Mucosa of rectum (tissue), 2 donors: ENCODE data around the gene RETSAT.
"Not testable (repeated sequence)": the region's sequence is repeated elsewhere in the genome, so short reads cannot be mapped to it uniquely, and the experiment has no call there.

Experiments
- H3K27ac ChIP-seq, 2 donors: one replicate each; pipeline ENCODE4 v1.7.0; 2013; ENCODE audit warnings: inconsistent platforms in 2 of 2, low read depth in 2 of 2, low read length in 2 of 2
- H3K27me3 ChIP-seq, 2 donors: one replicate each; pipeline ENCODE4 v1.7.0; 2013; ENCODE audit warnings: low read length in 2 of 2; ENCODE audit not compliant: control insufficient read depth in 2 of 2, insufficient read depth in 2 of 2
- H3K36me3 ChIP-seq, 2 donors: one replicate each; pipeline ENCODE4 v1.7.0; 2013; ENCODE audit warnings: low read length in 2 of 2; ENCODE audit not compliant: control insufficient read depth in 2 of 2, insufficient read depth in 2 of 2
- H3K4me1 ChIP-seq, 2 donors: one replicate each; pipeline ENCODE4 v1.7.0; 2013; ENCODE audit warnings: low read length in 2 of 2, mild to moderate bottlenecking in 1 of 2; ENCODE audit not compliant: control insufficient read depth in 2 of 2, insufficient read depth in 2 of 2
- H3K4me3 ChIP-seq, 2 donors: one replicate each; pipeline ENCODE4 v1.7.0; 2013; ENCODE audit warnings: low read length in 2 of 2
- H3K9ac ChIP-seq, 2 donors: one replicate each; pipeline ENCODE4 v1.7.0; 2013; ENCODE audit warnings: low read length in 2 of 2, low read depth in 1 of 2, mild to moderate bottlenecking in 1 of 2
- H3K9me3 ChIP-seq, 2 donors: one replicate each; pipeline ENCODE4 v1.7.0; 2013; ENCODE audit warnings: low read length in 2 of 2; ENCODE audit not compliant: control insufficient read depth in 2 of 2
- donor health status: healthy.
- donor health status: Normal muscosa, but diverticular disease.

RETSAT gene

GRCh38 chr2:85395912-85396475 lies 41.7 kb upstream of the RETSAT start:
- H3K27ac ChIP-seq, result no peak overlapping the region
- peaks cover 4% of the 10 kb centered on the region in 2 donors for H3K4me1 ChIP-seq
- H3K27me3 ChIP-seq, result no peaks in the 10 kb centered on the region
- H3K36me3 ChIP-seq, result peaks cover 36 to 38% of the 10 kb centered on the region in 2 donors
- no peak overlapping the region for H3K9ac ChIP-seq
- H3K4me3 ChIP-seq, result no peak overlapping the region
- H3K9me3 ChIP-seq, result no peaks in the 10 kb centered on the region

- H3K9ac ChIP-seq, result no peak overlapping the region
- peaks cover 31 to 32% of the 10 kb centered on the region in 2 donors for H3K36me3 ChIP-seq
- H3K27me3 ChIP-seq, result no peaks in the 10 kb centered on the region
- no peak overlapping the region for H3K27ac ChIP-seq
- H3K4me3 ChIP-seq, result no peak overlapping the region
- peaks cover 4% of the 10 kb centered on the region in 2 donors for H3K4me1 ChIP-seq
- no peaks in the 10 kb centered on the region for H3K9me3 ChIP-seq
Observed at GRCh38 chr2:85394976-85395375, 40.6 kb upstream of the RETSAT start.

DNA sequence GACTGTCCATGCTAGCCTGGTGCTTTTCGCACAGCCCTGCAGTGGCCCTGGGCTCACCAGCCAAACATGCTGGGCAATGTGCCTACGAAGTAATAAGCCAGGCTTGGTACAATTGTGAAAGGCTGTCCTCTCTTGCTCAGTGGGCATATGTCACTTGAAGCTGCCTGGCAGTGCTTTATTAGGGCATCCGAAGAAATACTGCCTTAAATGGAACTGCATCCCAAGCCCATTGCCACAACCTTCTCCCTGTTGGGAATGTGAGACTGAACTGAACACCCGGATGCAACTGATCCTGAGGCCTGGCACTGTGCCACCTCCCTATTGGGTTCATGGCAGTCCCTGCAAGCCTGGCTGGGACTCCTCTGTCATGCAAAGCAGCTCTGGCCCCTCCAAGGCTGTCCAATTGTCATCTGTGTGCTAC lies 39.9 kb upstream of the RETSAT start:
- Histone ChIP-seq H3K27me3 (no peaks in the 10 kb centered on the region), H3K9ac (no peak overlapping the region), H3K27ac (no peak overlapping the region), H3K4me3 (no peak overlapping the region), H3K4me1 (peaks cover 4% of the 10 kb centered on the region in 2 donors), H3K36me3 (peaks cover 33 to 34% of the 10 kb centered on the region in 2 donors), H3K9me3 (no peaks in the 10 kb centered on the region)

- Histone ChIP-seq H3K4me3 (no peak overlapping the region), H3K27ac (no peak overlapping the region), H3K9me3 (no peaks in the 10 kb centered on the region), H3K27me3 (no peaks in the 10 kb centered on the region), H3K36me3 (peaks cover 29 to 34% of the 10 kb centered on the region in 2 donors), H3K4me1 (peaks cover 4% of the 10 kb centered on the region in 2 donors), H3K9ac (no peak overlapping the region)
Observed at GRCh38 chr2:85393836-85394235, 39.5 kb upstream of the RETSAT start.

DNA sequence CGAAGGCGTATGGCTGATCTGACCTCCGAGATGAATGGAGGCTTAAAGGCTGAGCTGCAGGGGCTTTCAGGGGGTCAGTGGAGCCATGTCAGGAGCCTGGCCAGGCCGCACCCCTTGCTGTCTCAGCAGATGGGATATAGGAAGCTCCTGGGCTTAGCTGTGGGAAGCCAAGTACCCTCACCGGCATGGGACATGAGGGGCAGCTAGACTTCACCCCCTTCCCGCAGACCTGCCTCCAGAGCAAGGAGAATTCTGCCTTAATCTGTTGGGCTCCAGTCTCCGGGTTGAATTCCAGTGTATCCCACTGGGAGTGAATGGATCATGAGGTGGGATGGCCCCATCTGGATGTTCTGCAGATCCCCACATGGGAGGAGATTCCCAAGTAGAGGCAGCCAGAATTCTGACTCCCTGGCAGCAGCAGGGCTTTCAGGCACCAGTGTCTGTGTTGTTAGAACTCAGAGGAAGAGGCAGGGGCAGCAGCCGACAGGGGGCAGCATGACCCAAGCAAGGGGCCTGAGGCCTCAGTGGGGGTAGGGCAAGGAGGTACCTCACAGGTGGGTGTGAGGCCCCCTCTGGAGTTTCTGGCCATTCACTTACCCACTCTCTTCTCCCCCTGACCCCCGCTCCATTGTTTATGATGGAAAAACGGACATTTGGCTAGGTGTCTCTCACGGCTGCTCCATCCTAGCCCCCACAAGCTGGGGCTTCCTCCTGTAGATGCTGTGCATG lies 36.8 kb upstream of the RETSAT start:
- no peaks in the 10 kb centered on the region for H3K9me3 ChIP-seq
- H3K27me3 ChIP-seq, result no peaks in the 10 kb centered on the region
- no peak overlapping the region for H3K4me3 ChIP-seq
- H3K36me3 ChIP-seq, result peaks cover 34 to 41% of the 10 kb centered on the region in 2 donors
- no peak overlapping the region for H3K27ac ChIP-seq
- peaks cover 4% of the 10 kb centered on the region in 2 donors for H3K4me1 ChIP-seq
- no peak overlapping the region for H3K9ac ChIP-seq

DNA sequence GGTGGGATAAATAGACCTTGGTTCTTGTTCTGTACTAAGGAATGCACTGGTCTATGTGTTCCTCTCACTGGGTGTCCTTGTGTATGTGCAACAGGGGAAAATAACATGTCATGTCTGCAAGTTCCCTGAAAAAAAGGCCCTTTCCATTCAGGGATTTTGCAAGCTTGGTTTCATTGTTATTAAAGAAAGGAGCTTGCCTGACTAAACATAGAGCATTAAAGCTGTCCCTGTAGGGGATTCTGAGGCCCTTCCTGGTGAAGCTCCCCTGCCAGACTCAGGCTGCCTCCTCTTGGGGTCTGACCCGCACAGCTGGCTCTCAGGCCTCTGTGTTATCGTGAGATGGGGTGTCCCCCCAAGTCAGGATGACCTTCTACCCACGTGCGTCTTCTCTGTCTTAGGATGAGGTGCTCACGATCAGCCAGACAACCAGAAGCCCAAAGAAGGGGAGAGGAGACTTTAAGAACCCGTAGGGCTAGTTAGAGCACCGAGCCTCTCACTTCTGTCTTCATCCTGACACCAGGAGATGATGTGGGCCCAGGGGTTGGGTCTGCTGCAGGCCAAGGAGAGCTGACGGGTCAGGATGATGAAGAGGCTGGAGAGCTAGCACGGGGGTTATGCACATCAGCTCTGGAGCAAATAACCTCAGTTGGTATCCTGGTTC lies 34.7 kb upstream of the RETSAT start:
- Histone ChIP-seq H3K36me3 (peaks cover 31 to 33% of the 10 kb centered on the region in 2 donors), H3K9me3 (no peaks in the 10 kb centered on the region)

GRCh38 chr2:85387754-85388153 lies 33.4 kb upstream of the RETSAT start:
- H3K4me3 ChIP-seq, result no peak overlapping the region
- H3K27ac ChIP-seq, result no peak overlapping the region
- no peak overlapping the region for H3K9ac ChIP-seq
- no peaks in the 10 kb centered on the region for H3K9me3 ChIP-seq
- no peaks in the 10 kb centered on the region for H3K27me3 ChIP-seq
- peaks cover 3 to 4% of the 10 kb centered on the region in 2 donors for H3K4me1 ChIP-seq
- H3K36me3 ChIP-seq, result peaks cover 29 to 38% of the 10 kb centered on the region in 2 donors

More for the DNA sequence above, 34.7 kb upstream of the RETSAT start:
- Histone ChIP-seq H3K27me3 (no peaks in the 10 kb centered on the region), H3K27ac (no peak overlapping the region), H3K4me1 (peaks cover 4% of the 10 kb centered on the region in 2 donors), H3K4me3 (no peak overlapping the region), H3K9ac (no peak overlapping the region)

GRCh38 chr2:85385746-85386145 lies 31.4 kb upstream of the RETSAT start:
- Histone ChIP-seq H3K9me3 (no peaks in the 10 kb centered on the region), H3K36me3 (peaks cover 21 to 38% of the 10 kb centered on the region in 2 donors), H3K4me3 (no peak overlapping the region), H3K27me3 (no peaks in the 10 kb centered on the region), H3K27ac (no peak overlapping the region), H3K9ac (no peak overlapping the region), H3K4me1 (no peaks in the 10 kb centered on the region)

DNA sequence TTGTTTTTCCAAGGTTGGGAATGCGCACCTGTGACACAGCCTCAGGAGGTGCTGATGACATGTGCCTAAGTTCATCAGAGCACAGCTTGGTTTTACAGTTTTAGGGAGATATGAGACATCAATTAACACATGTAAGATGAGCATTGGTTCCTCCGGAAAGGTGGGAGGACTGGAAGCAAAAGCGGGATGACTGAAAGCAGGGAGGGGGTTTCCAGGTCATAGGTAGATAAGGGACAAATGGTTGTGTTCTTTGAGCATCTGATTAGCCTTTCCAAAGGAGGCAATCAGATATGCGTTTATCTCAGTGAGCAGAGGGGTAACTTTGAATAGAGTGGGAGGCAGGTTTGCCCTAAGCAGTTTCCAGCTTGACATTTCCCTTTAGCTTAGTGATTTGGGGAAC lies 29.5 kb upstream of the RETSAT start:
- peaks cover 15 to 29% of the 10 kb centered on the region in 2 donors for H3K36me3 ChIP-seq
- H3K4me1 ChIP-seq, result no peaks in the 10 kb centered on the region
- no peak overlapping the region for H3K9ac ChIP-seq
- H3K27ac ChIP-seq, result no peak overlapping the region
- H3K27me3 ChIP-seq, result no peaks in the 10 kb centered on the region
- no peak overlapping the region for H3K4me3 ChIP-seq
- no peaks in the 10 kb centered on the region for H3K9me3 ChIP-seq

GRCh38 chr2:85383151-85383550 lies 28.8 kb upstream of the RETSAT start:
- H3K27ac ChIP-seq, H3K9ac ChIP-seq, H3K4me1 ChIP-seq, H3K9me3 ChIP-seq, H3K4me3 ChIP-seq, H3K27me3 ChIP-seq: not testable (repeated sequence)
- peaks cover 14 to 24% of the 10 kb centered on the region in 2 donors for H3K36me3 ChIP-seq
